HEK293 (cell line): ENCODE data around the gene SLC36A1.

Experiments
- EGR2 ChIP-seq: fragments of 450-650 bp; formaldehyde crosslinking; IDR thresholded peaks from 2 replicates; pipeline ENCODE4 v1.5.1; 2016; ENCODE audit warnings: low read depth, missing biosample characterization, missing genetic modification characterization
- GFI1B ChIP-seq: fragments of 450-650 bp; formaldehyde crosslinking; IDR thresholded peaks from 2 replicates; pipeline ENCODE4 v1.5.1; 2016; ENCODE audit warnings: missing biosample characterization, missing genetic modification characterization
- KLF9 ChIP-seq: fragments of 450-650 bp; formaldehyde crosslinking; IDR thresholded peaks from 2 replicates; pipeline ENCODE4 v1.5.1; 2016; ENCODE audit warnings: missing biosample characterization, missing genetic modification characterization, low read depth
- RBAK ChIP-seq: fragments of 450-650 bp; formaldehyde crosslinking; IDR thresholded peaks from 2 replicates; pipeline ENCODE4 v1.5.1; 2016; ENCODE audit warnings: missing biosample characterization, missing genetic modification characterization
- REST ChIP-seq: fragments of 450-650 bp; formaldehyde crosslinking; IDR thresholded peaks from 2 replicates; pipeline ENCODE4 v1.5.1; 2016; ENCODE audit warnings: missing biosample characterization, missing genetic modification characterization
- TRIM28 ChIP-seq: IDR thresholded peaks from 2 replicates; pipeline ENCODE4 v1.6.1; 2011; ENCODE audit warnings: low read length, control low read depth, borderline replicate concordance
- ZBTB17 ChIP-seq: fragments of 450-650 bp; formaldehyde crosslinking; IDR thresholded peaks from 2 replicates; pipeline ENCODE4 v1.5.1; 2016; ENCODE audit warnings: missing biosample characterization, missing genetic modification characterization
- ZBTB44 ChIP-seq: fragments of 450-650 bp; IDR thresholded peaks from 2 replicates; pipeline ENCODE4 v1.5.1; 2018; ENCODE audit warnings: missing biosample characterization, mild to moderate bottlenecking, missing genetic modification characterization
- ZFP37 ChIP-seq: fragments of 450-650 bp; formaldehyde crosslinking; IDR thresholded peaks from 2 replicates; pipeline ENCODE4 v1.5.1; 2016; ENCODE audit warnings: missing biosample characterization, missing genetic modification characterization
- ZNF138 ChIP-seq: fragments of 450-650 bp; formaldehyde crosslinking; IDR thresholded peaks from 2 replicates; pipeline ENCODE4 v1.5.1; 2016; ENCODE audit warnings: missing biosample characterization, missing genetic modification characterization, borderline replicate concordance
- ZNF24 ChIP-seq: fragments of 450-650 bp; formaldehyde crosslinking; IDR thresholded peaks from 2 replicates; pipeline ENCODE4 v1.5.1; 2016; ENCODE audit warnings: missing biosample characterization, missing genetic modification characterization
- ZNF350 ChIP-seq: fragments of 450-650 bp; formaldehyde crosslinking; IDR thresholded peaks from 2 replicates; pipeline ENCODE4 v1.5.0; 2017; ENCODE audit warnings: missing biosample characterization, mild to moderate bottlenecking, missing genetic modification characterization
- ZNF416 ChIP-seq: fragments of 450-650 bp; formaldehyde crosslinking; IDR thresholded peaks from 2 replicates; pipeline ENCODE4 v1.5.1; 2016; ENCODE audit warnings: missing biosample characterization, missing genetic modification characterization
- ZNF48 ChIP-seq: fragments of 450-650 bp; formaldehyde crosslinking; IDR thresholded peaks from 2 replicates; pipeline ENCODE4 v1.5.1; 2016; ENCODE audit warnings: missing biosample characterization, missing genetic modification characterization
- ZNF549 ChIP-seq: fragments of 450-650 bp; IDR thresholded peaks from 2 replicates; pipeline ENCODE4 v1.5.1; 2018; ENCODE audit warnings: missing biosample characterization, missing genetic modification characterization, mild to moderate bottlenecking, inconsistent platforms, moderate library complexity
- ZNF571 ChIP-seq: fragments of 450-650 bp; formaldehyde crosslinking; IDR thresholded peaks from 2 replicates; pipeline ENCODE4 v1.5.0; 2017; ENCODE audit warnings: missing biosample characterization, missing genetic modification characterization
- ZNF596 ChIP-seq: fragments of 450-650 bp; IDR thresholded peaks from 2 replicates; pipeline ENCODE4 v1.5.0; 2018; ENCODE audit warnings: missing biosample characterization, mild to moderate bottlenecking, missing genetic modification characterization, moderate library complexity
- ZNF768 ChIP-seq: fragments of 450-650 bp; formaldehyde crosslinking; IDR thresholded peaks from 2 replicates; pipeline ENCODE4 v1.5.1; 2018; ENCODE audit warnings: missing biosample characterization, mild to moderate bottlenecking, missing genetic modification characterization
- ZNF792 ChIP-seq: fragments of 450-650 bp; formaldehyde crosslinking; IDR thresholded peaks from 2 replicates; pipeline ENCODE4 v1.5.1; 2016; ENCODE audit warnings: missing biosample characterization, missing genetic modification characterization
- TF ChIP-seq, protein P1 (sequence below): fragments of 450-650 bp; formaldehyde crosslinking; IDR thresholded peaks from 2 replicates; pipeline ENCODE4 v1.5.1; 2017; ENCODE audit warnings: missing biosample characterization, missing genetic modification characterization
- TF ChIP-seq, protein P2 (sequence below): fragments of 450-650 bp; formaldehyde crosslinking; IDR thresholded peaks from 2 replicates; pipeline ENCODE4 v1.5.1; 2016; ENCODE audit warnings: missing biosample characterization, missing genetic modification characterization
- TF ChIP-seq, protein P3 (sequence below): fragments of 450-650 bp; formaldehyde crosslinking; IDR thresholded peaks from 2 replicates; pipeline ENCODE4 v1.5.1; 2016; ENCODE audit warnings: missing biosample characterization, missing genetic modification characterization
- TF ChIP-seq, protein P4 (sequence below): sonication (generic); formaldehyde crosslinking; IDR thresholded peaks from 2 replicates; pipeline ENCODE4 v1.8.1; 2022; ENCODE audit warnings: mild to moderate bottlenecking, moderate library complexity, missing genetic modification reagents
- TF ChIP-seq, protein P5 (sequence below): fragments of 450-650 bp; formaldehyde crosslinking; optimal IDR thresholded peaks from 2 replicates; pipeline ENCODE3; 2016; ENCODE audit warnings: missing biosample characterization, mild to moderate bottlenecking, missing genetic modification characterization
- TF ChIP-seq, protein P6 (sequence below): fragments of 450-650 bp; formaldehyde crosslinking; IDR thresholded peaks from 2 replicates; pipeline ENCODE4 v1.5.1; 2016; ENCODE audit warnings: missing biosample characterization, missing genetic modification characterization

Gene SLC36A1

DNA sequence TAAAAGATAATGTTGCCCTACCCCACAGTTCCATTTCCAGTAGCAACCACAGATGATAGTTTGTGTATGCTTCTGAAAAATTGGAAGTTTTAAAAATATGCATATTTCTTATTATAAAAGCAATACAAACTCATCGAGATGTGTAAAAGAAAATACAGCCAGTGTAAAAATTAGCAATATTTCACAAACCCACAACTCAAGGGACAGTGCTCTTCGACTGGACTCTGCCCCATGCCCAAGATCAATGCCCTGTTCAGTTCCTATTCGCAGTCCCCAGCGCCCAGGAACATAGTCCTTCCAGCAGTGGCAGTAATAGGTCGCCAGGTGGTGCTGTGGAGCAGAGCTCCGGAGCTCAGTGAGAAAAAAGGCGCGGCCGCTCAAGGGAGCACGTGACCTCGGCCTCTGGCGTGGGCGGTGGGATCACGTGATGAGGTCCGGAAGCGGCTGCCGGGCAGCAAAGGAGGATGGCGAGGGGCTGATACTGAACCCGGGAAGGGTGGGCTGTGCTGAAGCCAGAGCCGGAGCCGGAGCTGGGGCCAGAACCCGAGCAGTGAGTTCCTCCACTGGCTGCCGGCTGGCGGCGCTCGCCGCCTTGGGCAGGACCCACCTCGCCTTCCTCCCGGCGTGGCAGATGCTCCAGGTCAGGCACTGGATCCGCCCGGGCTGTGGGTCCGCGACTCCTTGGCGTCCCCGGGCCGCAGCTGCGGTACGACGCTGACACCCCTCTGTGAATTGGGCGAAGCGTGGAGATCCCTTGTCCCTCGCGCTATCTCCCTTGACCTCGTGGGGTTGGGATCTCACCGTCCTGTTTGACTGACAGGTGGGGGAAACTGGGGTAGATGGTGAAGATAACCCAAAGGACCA is at the start of gene SLC36A1 (continued):
- TF ChIP-seq ZNF138 (no peak), ZNF596 (tag by site-specific recombination) (no peak), TRIM28 (0 out of 2 replicates have a peak, but pooled peaks have one; percentile 50), ZFP37 (peak; percentile 88; the same call in 1 of the 2 replicates), KLF9 (tag by site-specific recombination) (peak; percentile 86), ZNF48 (tag by site-specific recombination) (no peak), REST (tag by site-specific recombination) (no peak), RBAK (tag by site-specific recombination) (no peak), ZBTB44 (0 out of 2 replicates have a peak, but pooled peaks have one; percentile 19), ZNF416 (no peak), ZNF792 (tag by site-specific recombination) (no peak), ZNF571 (tag by site-specific recombination) (no peak), ZNF549 (tag by site-specific recombination) (no peak), ZNF24 (tag by site-specific recombination) (peak; percentile 93), ZNF768 (tag by site-specific recombination) (no peak), EGR2 (tag by site-specific recombination) (peak; percentile 80), ZNF350 (tag by site-specific recombination) (no peak), GFI1B (no peak), ZBTB17 (tag by site-specific recombination) (peak; percentile 79)
- TF ChIP-seq, protein P1, sequence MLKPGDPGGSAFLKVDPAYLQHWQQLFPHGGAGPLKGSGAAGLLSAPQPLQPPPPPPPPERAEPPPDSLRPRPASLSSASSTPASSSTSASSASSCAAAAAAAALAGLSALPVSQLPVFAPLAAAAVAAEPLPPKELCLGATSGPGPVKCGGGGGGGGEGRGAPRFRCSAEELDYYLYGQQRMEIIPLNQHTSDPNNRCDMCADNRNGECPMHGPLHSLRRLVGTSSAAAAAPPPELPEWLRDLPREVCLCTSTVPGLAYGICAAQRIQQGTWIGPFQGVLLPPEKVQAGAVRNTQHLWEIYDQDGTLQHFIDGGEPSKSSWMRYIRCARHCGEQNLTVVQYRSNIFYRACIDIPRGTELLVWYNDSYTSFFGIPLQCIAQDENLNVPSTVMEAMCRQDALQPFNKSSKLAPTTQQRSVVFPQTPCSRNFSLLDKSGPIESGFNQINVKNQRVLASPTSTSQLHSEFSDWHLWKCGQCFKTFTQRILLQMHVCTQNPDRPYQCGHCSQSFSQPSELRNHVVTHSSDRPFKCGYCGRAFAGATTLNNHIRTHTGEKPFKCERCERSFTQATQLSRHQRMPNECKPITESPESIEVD (tag by site-specific recombination) = no peak
- TF ChIP-seq, protein P2, sequence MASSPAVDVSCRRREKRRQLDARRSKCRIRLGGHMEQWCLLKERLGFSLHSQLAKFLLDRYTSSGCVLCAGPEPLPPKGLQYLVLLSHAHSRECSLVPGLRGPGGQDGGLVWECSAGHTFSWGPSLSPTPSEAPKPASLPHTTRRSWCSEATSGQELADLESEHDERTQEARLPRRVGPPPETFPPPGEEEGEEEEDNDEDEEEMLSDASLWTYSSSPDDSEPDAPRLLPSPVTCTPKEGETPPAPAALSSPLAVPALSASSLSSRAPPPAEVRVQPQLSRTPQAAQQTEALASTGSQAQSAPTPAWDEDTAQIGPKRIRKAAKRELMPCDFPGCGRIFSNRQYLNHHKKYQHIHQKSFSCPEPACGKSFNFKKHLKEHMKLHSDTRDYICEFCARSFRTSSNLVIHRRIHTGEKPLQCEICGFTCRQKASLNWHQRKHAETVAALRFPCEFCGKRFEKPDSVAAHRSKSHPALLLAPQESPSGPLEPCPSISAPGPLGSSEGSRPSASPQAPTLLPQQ = peak; percentile 90
- TF ChIP-seq, protein P3, sequence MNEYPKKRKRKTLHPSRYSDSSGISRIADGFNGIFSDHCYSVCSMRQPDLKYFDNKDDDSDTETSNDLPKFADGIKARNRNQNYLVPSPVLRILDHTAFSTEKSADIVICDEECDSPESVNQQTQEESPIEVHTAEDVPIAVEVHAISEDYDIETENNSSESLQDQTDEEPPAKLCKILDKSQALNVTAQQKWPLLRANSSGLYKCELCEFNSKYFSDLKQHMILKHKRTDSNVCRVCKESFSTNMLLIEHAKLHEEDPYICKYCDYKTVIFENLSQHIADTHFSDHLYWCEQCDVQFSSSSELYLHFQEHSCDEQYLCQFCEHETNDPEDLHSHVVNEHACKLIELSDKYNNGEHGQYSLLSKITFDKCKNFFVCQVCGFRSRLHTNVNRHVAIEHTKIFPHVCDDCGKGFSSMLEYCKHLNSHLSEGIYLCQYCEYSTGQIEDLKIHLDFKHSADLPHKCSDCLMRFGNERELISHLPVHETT (tag by site-specific recombination) = peak; percentile 55; the same call in 1 of the 2 replicates
- TF ChIP-seq, protein P4, sequence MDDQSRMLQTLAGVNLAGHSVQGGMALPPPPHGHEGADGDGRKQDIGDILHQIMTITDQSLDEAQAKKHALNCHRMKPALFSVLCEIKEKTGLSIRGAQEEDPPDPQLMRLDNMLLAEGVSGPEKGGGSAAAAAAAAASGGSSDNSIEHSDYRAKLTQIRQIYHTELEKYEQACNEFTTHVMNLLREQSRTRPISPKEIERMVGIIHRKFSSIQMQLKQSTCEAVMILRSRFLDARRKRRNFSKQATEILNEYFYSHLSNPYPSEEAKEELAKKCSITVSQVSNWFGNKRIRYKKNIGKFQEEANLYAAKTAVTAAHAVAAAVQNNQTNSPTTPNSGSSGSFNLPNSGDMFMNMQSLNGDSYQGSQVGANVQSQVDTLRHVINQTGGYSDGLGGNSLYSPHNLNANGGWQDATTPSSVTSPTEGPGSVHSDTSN = 0 out of 2 replicates have a peak, but pooled peaks have one; percentile 36
- TF ChIP-seq, protein P5, sequence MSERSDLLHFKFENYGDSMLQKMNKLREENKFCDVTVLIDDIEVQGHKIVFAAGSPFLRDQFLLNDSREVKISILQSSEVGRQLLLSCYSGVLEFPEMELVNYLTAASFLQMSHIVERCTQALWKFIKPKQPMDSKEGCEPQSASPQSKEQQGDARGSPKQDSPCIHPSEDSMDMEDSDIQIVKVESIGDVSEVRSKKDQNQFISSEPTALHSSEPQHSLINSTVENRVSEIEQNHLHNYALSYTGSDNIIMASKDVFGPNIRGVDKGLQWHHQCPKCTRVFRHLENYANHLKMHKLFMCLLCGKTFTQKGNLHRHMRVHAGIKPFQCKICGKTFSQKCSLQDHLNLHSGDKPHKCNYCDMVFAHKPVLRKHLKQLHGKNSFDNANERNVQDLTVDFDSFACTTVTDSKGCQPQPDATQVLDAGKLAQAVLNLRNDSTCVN (tag by site-specific recombination) = peak; percentile 40
- TF ChIP-seq, protein P6, sequence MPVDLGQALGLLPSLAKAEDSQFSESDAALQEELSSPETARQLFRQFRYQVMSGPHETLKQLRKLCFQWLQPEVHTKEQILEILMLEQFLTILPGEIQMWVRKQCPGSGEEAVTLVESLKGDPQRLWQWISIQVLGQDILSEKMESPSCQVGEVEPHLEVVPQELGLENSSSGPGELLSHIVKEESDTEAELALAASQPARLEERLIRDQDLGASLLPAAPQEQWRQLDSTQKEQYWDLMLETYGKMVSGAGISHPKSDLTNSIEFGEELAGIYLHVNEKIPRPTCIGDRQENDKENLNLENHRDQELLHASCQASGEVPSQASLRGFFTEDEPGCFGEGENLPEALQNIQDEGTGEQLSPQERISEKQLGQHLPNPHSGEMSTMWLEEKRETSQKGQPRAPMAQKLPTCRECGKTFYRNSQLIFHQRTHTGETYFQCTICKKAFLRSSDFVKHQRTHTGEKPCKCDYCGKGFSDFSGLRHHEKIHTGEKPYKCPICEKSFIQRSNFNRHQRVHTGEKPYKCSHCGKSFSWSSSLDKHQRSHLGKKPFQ (tag by site-specific recombination) = no peak
